GM19025 (cell line): ENCODE measurements around the gene CAMK1G.

Source experiments
- ATAC-seq: cut with Tn5 transposase; IDR thresholded peaks from one replicate; pipeline ENCODE4 v1.9.1; 2021; ENCODE audit warnings: mild to moderate bottlenecking, low read depth, moderate library complexity; ENCODE audit not compliant: unreplicated experiment

The CAMK1G gene

GRCh38 chr1:209597499-209597898 lies 14.0 kb downstream of the CAMK1G start:
- no peak for ATAC-seq

- no peak for ATAC-seq
These were observed 14.7 kb downstream of the CAMK1G start for GRCh38 chr1:209598227-209598626.

- no peak for ATAC-seq
These were observed 17.0 kb downstream of the CAMK1G start for GRCh38 chr1:209600541-209600940.

- ATAC-seq, result no peak
These were observed 18.5 kb downstream of the CAMK1G start for GRCh38 chr1:209601809-209602657.

GRCh38 chr1:209603877-209604276 lies 20.4 kb downstream of the CAMK1G start:
- ATAC-seq, result no peak

GRCh38 chr1:209607102-209607794 lies 23.7 kb downstream of the CAMK1G start:
- peak; percentile 91 for ATAC-seq

- ATAC-seq, result peak; percentile 8
These were observed 24.3 kb downstream of the CAMK1G start for GRCh38 chr1:209607795-209608178.

- no peak for ATAC-seq
These were observed 25.7 kb downstream of the CAMK1G start for GRCh38 chr1:209609041-209609790.

GRCh38 chr1:209609791-209610630 lies 26.5 kb downstream of the CAMK1G start:
- no peak for ATAC-seq

GRCh38 chr1:209610631-209610905 lies 27.1 kb downstream of the CAMK1G start:
- ATAC-seq, result no peak

- ATAC-seq, result no peak
These were observed 28.5 kb downstream of the CAMK1G start for GRCh38 chr1:209611771-209612570.

GRCh38 chr1:209612646-209613399 lies 29.3 kb downstream of the CAMK1G start:
- ATAC-seq, result no peak

- no peak for ATAC-seq
These were observed 30.1 kb downstream of the CAMK1G start for GRCh38 chr1:209613400-209614150.

- no peak for ATAC-seq
These were observed 30.6 kb downstream of the CAMK1G start for GRCh38 chr1:209614151-209614420.

- no peak for ATAC-seq
These were observed 31.4 kb downstream of the CAMK1G start for GRCh38 chr1:209614906-209615305.

GRCh38 chr1:209616366-209617046 lies 33.0 kb downstream of the CAMK1G start:
- no peak for ATAC-seq

GRCh38 chr1:209617047-209617673 lies 33.6 kb downstream of the CAMK1G start:
- no peak for ATAC-seq

- ATAC-seq, result no peak
These were observed 34.2 kb downstream of the CAMK1G start for GRCh38 chr1:209617755-209618154.
